Retina (tissue), 1 donor: Measurements from ENCODE around the gene EIF4E1B.

Experiments used
- DNase-seq: peaks from one replicate; pipeline ENCODE4 v3.0.0-alpha.2; 2016

EIF4E1B gene

DNA sequence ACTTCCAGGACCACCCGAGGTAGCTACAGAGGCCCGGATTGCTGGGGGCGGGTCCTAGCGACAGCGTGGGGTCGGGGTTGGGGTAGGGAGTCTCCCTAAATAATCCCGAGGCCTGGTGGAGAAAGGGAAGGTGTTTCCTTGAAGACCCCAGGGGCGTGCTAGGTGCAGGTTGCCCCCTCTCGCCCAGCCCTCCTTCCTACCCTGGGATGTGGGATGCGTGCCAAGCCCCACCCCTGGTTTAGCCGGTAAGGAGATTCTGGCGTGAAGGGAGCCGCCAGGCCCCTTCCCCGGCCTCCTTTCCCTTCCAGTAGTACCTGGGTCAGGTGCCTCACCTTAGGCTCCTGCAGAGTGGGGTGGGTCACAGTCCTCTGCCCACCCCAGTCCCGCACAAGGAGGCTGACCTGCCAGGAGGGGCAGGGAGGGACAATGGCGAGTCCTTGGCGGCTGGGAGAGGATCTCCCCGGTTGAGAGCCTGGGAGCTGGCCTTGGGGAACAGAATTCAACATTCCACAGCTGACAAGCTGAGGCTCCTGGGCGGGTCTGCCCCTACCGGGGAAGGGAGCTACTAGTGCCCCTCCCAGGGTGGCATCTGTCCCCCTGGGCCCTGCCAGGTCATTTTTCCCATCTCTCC is 17.5 kb downstream of the EIF4E1B start:
- no peak for DNase-seq

DNA sequence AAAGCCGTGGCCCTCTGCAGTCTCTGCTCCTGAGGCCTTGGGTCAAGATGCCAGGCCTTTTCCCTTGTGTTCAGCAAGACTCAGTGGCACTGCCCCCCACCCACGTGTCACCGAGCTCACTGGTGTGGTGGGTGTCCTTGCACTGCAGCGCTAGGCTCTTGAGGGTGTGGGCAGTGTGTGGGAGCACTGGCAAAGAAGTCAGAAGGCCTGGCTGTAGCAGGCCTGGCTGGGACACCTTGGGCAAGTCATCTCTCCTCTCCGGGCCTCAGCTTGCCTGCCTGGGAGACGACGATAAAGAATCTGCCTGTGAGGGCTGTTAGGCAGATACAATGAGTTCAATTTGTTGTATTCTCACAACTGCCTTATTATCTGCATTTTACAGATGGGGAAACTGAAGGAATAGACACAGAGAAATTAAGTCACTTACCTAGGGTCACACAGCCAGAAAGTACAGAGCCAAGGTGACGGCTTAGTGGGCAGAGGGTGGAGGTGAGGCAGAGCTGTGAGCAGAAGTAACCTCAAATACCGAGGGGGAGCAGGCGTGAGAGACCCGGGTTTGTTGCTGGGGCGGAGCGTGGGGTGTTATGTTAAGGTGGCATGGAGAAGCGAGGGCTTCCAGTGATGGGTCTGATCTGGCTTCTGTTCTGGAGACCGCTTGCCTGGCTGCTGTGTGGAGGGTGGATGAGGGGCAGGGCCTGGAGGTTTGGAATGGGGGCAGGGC is 18.2 kb downstream of the EIF4E1B start:
- no peak for DNase-seq

DNA sequence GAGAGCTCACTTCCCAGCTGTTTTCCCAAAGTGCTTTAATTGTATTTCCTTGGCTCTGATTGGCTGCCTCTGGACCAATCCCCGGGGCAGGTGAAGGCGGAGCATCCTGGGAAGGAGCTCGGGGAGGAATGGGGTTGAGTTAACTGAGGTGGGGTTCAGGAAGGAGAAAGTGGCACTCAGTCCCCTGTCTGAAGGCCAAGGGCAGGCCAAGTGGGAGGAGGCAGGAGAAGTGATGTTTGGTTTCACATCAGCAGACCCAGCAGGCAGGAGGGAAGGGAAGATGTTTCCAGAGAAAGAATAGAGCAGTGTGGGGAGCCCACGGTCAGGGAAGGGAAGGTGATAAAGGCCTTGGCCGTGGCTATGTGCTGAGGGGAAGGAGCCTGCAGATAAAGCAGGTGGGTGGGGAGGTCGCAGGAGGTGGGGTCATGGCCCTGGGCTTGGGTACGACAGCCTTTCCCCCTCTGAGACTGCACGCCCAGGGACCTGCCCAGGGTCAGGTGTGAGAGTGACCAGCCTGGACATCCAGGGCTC is 19.9 kb downstream of the EIF4E1B start:
- DNase-seq, result no peak

DNA sequence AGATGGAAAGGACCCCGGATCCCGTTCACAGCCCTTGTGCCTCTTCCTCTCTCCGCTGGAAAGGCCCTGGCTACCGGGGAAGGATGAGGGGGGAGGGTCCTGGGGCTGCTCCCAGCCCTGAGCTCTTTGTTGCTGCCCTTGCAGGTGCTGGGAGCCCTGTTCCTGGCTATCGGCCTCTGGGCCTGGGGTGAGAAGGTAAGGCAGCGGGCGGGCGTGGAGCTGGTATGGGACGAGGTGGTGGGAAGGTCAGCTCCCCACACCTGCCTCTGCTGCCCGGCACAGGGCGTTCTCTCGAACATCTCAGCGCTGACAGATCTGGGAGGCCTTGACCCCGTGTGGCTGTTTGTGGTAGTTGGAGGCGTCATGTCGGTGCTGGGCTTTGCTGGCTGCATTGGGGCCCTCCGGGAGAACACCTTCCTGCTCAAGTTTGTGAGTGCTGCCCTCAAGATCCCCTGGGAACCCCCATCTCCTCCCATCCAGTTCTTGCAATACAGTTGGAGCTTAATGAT is 21.1 kb downstream of the EIF4E1B start:
- no peak for DNase-seq

DNA sequence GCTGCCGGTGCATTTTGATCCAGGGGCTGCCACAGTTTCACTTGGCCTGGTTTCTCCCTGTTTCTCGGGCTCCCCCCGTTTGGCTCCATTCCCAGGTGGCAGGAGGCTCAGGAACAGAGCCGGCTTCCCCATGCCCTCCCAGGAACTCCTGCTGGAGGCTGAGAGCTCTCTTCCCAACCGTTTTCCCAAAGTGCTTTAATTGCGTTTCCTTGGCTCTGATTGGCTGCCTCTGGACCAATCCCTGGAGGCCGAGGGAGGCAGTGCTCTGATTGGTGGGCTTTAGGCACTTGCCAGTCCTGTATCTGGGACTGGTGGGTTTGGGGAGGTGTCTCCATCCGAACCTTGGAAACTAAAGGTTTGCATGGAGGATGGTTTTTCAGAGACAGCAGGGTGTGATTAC is 21.7 kb downstream of the EIF4E1B start:
- no peak for DNase-seq

DNA sequence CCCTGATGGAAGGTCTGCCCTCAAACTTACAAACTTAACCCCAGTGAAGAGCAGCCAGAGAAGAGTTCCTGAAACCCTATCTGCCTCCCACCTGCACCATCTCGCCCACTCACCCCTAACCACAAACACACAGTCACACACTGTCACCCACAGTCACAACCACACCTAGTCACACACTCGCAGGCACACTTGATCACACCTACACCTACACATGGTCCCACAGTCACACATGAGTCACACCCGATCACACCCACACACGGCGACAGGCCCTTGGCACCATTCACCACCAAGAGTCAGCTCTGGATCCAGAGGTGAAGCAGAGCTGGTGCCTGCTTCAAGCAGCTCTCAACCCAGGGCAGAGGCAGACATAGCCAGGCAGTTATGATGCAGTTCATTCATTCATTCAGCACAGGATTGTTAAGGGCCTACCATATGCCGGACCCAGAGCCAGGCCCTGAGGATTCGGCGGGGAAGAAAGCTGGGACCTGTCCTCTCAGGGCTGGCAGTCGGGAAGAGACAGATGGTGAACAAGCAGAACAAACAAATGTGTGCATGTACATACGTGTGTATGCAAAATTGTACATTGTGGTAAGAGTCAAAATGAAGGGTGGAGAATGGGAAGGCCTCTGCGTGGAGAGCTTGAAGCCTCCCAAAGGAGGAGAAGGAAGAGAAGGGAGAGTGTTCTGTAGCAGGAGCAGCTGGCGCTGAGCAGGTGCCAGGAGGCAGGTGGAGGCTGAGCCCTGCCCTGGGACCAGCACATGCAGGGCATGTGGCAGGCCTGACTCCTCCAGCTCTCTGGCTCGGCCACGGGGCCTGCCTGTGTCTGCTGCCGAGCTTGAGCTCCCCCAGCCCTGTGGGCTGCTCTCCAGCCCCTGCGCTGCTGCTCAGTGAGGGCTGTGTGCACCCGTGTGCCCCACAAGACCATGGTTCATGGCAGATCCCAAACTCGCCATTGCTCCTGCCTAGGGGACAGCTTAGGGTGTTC is 23.2 kb downstream of the EIF4E1B start:
- no peak for DNase-seq

DNA sequence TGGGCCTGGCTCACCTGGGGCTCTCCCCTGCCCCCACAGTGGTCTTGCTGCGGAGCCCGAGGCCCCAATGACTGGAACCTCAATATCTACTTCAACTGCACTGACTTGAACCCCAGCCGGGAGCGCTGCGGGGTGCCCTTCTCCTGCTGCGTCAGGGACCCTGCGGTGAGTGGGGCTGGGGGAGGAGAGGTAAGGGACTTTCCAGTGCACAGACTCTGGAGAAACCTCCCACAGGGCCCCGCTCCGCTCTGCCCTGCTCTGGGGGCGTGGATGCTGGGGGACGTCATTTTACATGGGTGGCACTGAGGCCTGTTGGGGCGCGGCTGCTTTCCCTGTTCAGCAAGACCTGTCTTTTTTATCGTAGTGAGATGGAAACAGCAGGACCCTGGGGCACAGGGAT is 24.4 kb downstream of the EIF4E1B start:
- DNase-seq, result no peak

DNA sequence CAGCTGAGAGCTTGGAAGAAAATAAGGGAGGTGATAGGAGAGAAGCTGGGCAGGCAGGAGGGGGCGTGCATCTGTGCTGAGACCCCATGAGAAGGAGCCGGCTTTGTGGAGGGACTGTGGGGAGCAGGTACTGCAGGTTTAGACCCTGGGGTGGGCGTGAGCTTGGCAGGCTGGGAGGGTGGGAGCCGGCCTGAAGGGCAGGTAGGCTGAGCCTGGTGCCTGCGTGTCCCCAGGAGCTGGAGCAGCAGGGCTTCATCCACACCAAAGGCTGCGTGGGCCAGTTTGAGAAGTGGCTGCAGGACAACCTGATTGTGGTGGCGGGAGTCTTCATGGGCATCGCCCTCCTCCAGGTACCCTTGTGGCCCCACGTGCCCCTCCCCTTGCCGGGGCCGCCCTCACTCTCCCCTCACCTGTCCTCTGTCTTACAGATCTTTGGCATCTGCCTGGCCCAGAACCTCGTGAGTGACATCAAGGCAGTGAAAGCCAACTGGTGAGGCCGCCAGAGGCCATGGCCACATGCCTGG is 26.1 kb downstream of the EIF4E1B start:
- DNase-seq, result no peak

DNA sequence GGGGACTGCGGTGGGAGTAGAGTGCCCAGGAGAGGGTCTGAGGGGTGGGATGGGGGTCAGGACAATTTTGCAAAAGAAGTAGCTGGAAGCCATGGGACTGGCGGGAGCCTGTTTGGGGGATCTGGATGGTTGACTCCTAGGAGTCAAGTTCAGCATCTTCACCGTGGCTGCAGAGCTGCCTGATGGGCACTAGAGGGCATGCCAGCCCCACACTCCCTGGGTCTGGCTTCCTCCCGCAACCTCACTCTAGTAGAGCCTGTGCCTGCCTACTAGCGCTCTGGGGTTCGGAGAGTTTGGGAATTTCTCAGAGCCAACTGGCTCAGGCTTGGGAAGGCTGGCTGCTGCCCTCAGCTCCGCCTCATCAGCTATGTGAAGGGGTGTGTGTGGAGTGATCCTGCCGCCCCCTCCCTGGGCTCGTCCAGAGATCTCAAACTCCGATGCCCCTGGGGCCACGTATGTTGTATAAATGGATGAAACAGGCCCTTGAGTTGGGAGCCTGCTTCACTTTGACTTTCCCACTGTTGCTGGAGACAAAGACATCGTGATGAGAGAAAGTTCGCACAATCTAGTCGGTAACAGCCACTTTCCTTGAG is 27.6 kb downstream of the EIF4E1B start:
- DNase-seq, result peak; percentile 84

DNA sequence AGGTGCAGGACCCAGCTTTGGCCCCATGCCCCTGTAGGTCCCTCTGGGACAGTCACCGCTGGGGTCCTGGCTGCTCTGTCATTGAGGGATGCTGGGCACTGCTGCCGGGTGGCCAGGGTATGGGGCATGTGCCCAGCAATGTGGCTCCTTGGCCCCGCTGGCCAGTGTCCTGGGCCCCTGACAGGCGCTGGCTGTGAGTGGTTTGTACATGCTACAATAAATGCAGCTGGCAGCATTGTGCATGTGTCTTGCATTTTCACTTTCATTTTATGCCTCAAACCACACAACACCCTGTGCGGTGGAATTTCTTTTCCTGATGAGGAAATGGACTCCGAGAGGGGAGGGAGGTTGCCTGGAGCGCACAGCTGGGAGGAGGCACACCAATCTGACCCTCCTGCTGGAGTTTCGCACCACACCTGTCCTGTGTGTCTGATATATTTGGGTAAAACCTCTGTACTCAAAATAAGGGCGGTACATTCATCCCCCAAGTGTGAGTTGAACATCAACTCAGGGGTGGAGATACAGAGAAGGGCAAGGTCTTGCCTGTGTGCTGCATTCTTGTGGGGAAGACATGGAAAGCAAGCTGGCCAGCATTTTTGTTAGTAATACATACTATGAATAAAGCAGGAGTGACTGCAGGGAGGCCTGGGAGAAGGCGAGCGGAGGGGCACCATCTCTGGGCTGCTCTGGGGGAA is 28.5 kb downstream of the EIF4E1B start:
- DNase-seq, result no peak

DNA sequence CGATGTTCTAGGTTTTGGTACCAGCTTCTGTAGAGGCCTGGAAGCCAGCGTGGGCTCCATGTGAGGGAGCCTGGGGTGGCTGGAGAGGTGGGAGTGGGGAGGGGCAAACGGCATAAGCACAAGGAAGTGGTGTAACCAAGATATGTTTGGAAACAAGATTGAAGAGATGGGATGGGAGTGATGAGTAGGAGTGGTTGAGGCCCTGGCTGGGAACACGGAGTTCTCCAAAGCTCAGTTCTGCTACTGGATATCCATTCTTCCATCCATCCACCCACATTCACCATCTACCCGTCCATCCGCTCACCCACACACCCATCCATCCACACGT is 29.0 kb downstream of the EIF4E1B start:
- DNase-seq, result no peak

DNA sequence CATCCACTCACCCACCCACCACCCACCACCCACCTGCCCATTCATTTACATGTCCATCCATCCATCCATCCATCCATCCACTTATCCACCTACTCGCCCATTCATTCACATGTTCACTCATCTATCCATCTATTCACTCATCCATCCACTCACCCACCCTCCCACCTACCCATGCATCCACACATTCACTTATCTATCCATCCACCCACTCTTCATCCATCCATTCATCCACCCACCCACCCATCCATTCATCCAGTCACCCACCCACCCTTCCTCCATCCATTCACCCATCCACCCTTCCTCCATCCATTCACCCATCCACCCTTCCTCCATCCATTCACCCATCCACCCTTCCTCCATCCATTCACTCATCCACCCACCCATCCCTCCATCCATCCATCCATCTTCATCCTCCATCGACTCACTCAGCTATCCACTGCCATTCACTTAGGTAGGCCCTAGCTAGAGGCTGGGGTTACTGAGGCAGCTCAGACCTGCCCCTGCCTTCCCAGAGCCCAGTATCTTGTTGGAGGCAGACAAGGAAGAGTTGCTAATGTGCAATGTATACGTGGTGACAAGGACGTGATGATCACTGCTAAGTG is 29.5 kb downstream of the EIF4E1B start:
- no peak for DNase-seq

DNA sequence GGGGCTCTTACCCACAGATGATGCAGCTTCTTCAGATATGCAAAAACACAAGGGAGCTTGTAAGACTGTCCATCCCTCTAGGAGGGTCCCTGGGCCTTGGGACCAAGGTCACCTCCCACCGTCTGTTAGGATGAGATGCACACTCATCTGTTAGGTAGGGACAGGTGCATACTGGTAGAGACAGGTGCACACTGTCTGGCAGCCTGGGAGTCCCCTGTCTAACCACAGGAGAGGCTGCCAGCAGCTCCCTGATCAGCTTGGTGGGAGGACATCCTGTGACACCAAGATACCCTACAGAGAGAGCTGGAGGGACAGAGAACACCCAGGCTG is 30.0 kb downstream of the EIF4E1B start:
- DNase-seq, result no peak

DNA sequence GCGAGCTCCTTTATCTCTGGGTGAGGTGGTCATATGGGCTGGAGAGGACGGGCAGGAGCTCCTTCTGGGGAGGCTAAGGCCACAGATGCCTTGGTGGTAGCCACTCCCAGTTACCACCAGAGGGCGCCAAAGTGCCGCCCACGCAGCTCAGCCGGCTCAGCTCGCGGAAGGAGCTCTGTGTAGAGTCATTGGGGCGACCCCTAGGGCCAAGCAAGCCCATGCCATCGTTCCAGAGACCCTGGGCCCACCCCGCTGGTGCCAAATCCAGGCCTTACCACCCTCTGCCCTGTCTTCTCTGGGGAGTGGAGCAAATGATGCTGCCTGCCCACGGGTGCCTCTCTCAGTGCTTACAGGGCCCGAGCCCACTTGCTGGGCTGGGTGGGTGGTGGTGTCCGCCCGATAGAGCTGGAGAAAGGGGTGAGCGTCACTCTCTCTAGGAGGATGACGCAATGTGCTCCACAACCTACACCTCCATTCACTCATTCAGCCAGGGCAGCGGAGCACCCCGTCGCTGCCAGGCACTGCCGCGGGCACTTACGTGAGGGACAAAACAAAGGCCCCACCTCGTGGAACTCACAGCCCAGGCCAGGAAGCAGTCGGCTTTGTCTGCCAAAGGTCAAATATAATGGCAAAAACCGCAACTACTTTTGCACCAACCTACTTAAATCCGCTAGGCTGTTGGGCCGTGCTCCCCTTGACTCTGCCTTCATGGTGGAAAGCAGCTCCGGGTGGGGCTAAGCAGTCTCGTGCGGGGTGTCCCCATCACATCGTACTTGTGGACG is 30.6 kb downstream of the EIF4E1B start:
- DNase-seq, result peak; percentile 91

DNA sequence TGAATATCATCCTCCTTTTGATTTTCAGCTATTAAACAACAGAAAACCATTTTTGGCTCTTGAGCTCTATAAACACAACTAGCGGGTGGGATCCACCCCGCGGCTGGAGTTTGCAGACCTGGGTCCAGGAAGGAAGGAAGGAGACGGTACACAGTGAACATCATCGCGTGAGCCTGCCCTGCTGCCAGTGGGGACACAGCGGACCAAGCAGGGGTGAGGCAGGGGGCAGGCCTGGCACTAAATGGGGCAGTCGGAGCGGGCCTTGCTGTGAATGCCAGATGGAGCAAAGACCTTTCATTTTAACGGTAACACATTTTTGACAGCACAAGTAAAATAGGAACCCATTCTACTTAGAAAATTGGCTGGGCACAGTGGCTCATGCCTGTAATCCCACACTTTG is 31.2 kb downstream of the EIF4E1B start:
- DNase-seq, result no peak

DNA sequence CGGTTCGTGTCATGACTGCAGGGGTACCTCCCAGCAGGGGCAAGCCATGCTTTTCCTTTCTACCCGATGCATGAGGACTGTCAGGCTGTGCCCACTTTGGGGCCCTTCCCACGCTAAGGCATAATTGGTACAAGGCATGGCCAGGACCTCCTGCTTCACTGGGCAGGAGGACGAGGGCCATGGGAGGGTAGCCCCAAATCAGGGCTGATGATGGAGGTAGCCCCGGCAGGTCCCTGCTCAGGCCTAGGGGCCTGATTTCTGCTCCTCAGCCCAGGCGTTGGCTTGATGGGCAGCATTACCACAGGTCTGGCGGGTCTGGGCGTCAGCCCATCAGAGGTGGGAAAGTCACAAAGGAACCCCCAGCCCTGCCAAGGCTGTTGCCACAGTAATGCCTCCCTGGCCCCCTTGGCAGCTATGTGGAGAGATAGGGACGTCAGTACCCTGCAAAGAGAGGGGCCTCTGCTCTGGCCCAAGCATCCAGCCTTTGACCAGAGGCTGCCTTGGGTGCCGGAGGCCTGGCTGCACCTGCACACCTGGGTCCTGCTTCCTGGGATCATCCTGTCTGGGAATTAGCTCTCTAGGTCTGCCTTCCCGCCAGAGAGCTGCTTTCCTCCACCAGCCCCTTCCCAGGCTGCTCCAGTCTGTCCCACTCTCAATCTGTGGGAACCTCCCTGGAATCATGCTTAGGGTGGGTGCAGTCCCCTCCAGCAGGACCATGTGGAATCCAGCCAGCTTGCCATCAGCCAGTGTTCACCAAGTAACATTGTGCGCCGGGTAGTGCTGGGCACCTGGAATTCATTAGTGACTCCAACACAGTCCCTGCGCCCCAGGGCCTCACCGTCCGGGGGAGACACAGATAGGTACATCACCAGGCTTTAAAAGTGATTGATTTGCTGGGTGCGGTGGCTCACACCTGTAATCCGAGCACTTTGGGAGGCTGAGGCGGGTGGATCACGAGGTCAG is 32.2 kb downstream of the EIF4E1B start:
- no peak for DNase-seq

DNA sequence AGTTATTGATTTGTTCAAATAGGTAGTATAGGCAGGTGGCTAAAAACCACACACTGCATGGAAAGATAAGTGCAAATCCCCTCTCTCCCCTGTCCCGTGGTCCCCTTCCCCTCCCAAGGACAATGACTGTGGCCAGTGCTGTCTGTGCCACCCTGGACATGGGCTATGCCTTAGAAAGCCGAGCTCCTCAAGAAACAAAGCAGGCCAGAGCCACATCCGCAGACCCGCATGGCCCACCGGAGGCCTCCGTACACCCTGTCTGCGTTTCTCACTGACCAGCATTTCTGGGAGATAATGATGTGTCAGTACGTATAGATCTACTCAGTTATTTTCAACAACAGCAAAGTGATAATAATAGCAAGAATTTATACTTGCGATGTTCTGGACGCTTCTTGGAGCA is 33.1 kb downstream of the EIF4E1B start:
- no peak for DNase-seq

DNA sequence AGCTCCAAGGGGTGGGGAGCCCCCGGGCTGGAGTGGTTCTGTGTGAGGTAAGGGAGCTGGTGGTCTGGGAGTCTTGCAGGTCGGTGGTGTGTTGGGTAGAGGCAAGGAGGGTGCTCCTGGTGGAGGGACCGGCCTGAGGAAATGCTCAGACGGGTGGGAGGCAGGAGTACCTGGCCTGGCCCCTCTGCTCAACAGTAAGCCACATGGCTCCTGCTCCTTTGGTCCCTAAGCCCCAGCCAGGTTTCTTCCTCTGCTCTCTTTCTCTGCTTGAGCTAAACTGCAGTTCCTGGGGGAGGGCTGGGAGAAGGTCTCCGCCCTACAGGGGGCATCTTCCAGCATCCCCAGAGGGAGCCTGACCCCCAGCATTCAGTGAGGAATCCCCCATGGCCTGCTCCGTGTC is 34.0 kb downstream of the EIF4E1B start:
- peak; percentile 52 for DNase-seq

DNA sequence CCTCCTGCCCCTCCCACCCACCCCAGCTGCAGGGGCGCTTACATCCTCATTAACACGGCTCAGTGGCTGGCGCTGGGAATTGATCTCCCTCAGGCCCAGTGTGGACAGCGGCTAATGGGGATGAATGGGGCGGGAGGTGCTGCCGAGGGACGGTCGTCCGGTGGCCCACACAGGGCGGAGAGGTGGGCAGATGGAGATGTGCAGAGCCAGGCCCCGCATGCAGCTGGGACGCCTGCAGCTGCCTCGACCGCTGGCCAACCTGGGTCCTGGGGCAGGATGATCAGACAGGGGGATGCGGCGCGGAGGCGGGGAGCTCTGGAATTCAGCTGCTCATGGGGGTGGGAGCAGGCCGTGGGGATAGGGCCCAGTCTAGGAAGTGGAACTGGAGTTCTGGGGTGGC is 34.4 kb downstream of the EIF4E1B start:
- peak; percentile 62 for DNase-seq

DNA sequence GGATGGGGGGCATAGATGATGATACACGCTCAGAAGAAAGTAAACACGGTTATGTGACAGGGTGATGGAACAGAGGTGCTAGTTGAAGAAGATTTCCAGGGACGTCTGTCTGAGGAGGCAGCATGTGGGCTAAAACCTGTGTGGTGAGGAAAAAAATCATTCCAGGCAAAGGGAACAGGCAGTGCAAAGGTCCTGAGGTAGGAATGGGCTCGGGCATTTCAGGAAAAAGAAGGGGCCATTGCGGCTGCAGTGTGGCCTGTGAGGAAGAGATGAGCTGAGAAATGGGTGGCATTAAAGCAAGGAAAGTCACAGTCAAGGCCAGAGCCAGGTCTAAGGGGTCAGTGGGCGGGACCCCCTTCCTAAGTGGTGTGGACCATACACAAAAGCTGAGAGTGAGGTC is 35.0 kb downstream of the EIF4E1B start:
- DNase-seq, result no peak
